Omental fat pad (tissue), 4 donors: ENCODE measurements around the gene EYA3. TPM values are rescaled to one million over a fixed set of nuclear protein-coding genes. Genes with fewer than 3 reads are reported as not detected.

ENCODE experiments used
- ATAC-seq: fragments of 150-250 bp; one replicate; pipeline ENCODE4 v1.9.1; 2016; ENCODE audit warnings: mild to moderate bottlenecking, moderate library complexity; ENCODE audit not compliant: low FRiP score
- DNase-seq: peaks from one replicate; pipeline ENCODE4 v3.0.0-alpha.2; 2019; ENCODE audit warnings: low spot score
- total RNA-seq, 4 donors: library from RNA; depleted of rRNA; stranded (reverse); fragments of >200 nt; gene quantifications; one replicate each; pipeline ENCODE4 v1.1.0, GENCODE V29; 2016
- TF ChIP-seq, protein P1 (sequence below), 3 donors: fragments of 450-650 bp; IDR thresholded peaks; one replicate each; pipeline ENCODE4 v1.5.1; 2016 to 2017; ENCODE audit warnings: antibody characterized with exemption in 3 of 3, mild to moderate bottlenecking in 3 of 3, moderate library complexity in 2 of 3

EYA3 gene
- total RNA-seq, 4 donors from 2014 or later, result 7.5 to 19.6 (median 14.6) TPM

DNA sequence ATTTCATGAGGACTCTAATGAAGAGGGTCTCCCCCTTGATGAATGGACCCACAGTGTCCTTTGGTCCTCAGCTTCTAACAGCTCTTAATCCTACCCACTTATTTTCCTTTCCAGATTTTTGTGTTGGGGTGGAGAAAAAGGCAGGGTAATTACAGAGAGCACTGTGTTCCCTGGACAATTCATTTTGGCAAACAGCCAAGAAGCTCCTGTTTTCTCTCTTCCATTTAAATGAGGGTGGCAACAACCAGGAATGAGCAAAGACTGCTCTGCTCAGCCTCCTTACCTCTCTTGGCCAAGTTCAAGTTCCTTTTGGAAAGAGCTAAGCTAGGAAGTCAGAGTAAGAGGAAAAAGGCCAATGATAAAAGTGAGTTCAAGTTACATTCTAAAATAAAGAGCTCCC is 116.7 kb downstream of the EYA3 start:
- TF ChIP-seq, protein P1, sequence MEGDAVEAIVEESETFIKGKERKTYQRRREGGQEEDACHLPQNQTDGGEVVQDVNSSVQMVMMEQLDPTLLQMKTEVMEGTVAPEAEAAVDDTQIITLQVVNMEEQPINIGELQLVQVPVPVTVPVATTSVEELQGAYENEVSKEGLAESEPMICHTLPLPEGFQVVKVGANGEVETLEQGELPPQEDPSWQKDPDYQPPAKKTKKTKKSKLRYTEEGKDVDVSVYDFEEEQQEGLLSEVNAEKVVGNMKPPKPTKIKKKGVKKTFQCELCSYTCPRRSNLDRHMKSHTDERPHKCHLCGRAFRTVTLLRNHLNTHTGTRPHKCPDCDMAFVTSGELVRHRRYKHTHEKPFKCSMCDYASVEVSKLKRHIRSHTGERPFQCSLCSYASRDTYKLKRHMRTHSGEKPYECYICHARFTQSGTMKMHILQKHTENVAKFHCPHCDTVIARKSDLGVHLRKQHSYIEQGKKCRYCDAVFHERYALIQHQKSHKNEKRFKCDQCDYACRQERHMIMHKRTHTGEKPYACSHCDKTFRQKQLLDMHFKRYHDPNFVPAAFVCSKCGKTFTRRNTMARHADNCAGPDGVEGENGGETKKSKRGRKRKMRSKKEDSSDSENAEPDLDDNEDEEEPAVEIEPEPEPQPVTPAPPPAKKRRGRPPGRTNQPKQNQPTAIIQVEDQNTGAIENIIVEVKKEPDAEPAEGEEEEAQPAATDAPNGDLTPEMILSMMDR (IDR thresholded peaks at IDR 0.05), result no peak
- peak; percentile 41 for ATAC-seq
- DNase-seq, result no peak

DNA sequence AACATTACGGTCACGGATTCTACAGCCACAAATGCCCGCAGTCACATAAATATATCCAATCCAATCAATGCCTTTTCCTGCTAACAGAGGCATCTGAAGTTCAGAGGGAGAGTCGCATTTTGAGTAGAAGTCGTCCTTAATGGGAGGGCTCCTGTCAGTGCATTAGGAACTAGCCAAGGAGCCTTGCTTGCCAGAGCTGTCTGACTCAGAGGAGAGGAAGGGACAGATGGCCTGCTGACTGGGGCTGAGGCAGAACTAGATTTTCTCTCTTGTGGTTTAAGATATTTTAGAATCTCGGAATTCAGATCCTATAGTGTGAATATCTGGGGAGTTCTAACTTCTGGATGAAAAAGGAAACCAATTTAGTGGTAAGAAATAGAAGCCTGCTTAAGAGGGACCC is 118.0 kb downstream of the EYA3 start:
- ATAC-seq, result no peak
- no peak for DNase-seq
- TF ChIP-seq, protein P1 (IDR thresholded peaks at IDR 0.05), result no peak

- DNase-seq, result no peak
- TF ChIP-seq, protein P1 (IDR thresholded peaks at IDR 0.05), result no peak
- no peak for ATAC-seq
Measured at GRCh38 chr1:27968692-27969091, 119.7 kb downstream of the EYA3 start.

GRCh38 chr1:27967884-27968466 is 120.4 kb downstream of the EYA3 start:
- ATAC-seq (no peak), DNase-seq (no peak)
- TF ChIP-seq, protein P1 (IDR thresholded peaks at IDR 0.05), result no peak

DNA sequence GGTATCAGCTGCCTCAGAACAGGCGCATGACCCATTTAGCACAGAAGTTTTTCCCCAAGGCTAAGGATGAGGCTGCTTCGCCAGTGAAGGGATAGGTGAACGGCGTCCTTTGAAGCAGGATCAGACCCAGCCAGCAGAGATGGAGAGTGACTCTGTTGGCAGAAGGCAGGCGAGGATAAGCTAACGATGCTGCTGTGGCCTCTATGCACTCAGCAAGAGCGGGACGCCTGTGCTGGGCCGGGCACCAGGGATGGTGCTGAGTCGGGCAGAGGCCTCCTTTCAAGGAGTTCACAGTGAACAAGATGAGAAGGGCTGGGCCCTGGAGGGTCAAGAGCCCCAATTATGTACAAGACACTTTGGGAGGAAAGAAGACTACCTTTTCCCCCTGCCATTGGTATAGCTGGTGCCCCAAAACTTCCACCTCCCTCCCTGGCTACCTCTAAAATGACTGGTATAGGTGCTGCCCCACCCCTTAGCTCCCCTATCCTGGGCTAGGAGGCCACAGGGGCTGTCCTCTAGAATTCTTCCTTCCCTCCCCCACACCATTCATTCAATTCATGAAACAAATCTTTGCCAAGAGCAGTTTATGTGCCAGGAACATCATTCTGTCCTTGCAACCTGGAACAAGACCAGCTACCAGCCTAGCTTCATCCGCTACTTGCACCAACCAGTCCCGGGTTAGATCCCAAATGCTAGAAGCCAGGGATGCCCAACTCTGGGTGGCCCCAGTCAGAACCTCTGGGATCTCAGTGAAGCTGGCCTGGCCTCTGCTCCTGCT is 121.1 kb downstream of the EYA3 start:
- TF ChIP-seq, protein P1 (IDR thresholded peaks at IDR 0.05), result no peak
- DNase-seq (no peak), ATAC-seq (no peak)

DNA sequence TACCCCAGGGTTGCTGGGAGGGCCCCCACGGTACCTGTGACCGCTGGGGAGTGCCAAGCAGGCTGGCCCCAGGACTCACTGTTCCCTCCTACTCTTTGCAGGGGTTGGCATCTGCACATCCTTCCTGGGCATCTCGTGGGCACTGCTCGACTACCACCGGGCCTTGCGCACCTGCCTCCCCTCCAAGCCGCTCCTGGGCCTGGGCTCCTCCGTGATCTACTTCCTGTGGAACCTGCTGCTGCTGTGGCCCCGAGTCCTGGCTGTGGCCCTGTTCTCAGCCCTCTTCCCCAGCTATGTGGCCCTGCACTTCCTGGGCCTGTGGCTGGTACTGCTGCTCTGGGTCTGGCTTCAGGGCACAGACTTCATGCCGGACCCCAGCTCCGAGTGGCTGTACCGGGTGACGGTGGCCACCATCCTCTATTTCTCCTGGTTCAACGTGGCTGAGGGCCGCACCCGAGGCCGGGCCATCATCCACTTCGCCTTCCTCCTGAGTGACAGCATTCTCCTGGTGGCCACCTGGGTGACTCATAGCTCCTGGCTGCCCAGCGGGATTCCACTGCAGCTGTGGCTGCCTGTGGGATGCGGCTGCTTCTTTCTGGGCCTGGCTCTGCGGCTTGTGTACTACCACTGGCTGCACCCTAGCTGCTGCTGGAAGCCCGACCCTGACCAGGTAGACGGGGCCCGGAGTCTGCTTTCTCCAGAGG is 121.9 kb downstream of the EYA3 start:
- DNase-seq, result no peak
- no peak for ATAC-seq
- TF ChIP-seq, protein P1 (IDR thresholded peaks at IDR 0.05), result no peak
